Activated CD4-positive, alpha-beta T cell treated with anti-CD3 and anti-CD28 coated beads, Interleukin-2, amount 50 U/mL, for 24 hours (primary cell): ENCODE measurements around the gene RNF212.

ENCODE experiments used
- DNase-seq, 2 donors: peaks; one replicate each; pipeline ENCODE4 v3.0.0-alpha.2; 2020; ENCODE audit warnings: low read depth in 1 of 2, low spot score in 1 of 2

The RNF212 gene

DNA sequence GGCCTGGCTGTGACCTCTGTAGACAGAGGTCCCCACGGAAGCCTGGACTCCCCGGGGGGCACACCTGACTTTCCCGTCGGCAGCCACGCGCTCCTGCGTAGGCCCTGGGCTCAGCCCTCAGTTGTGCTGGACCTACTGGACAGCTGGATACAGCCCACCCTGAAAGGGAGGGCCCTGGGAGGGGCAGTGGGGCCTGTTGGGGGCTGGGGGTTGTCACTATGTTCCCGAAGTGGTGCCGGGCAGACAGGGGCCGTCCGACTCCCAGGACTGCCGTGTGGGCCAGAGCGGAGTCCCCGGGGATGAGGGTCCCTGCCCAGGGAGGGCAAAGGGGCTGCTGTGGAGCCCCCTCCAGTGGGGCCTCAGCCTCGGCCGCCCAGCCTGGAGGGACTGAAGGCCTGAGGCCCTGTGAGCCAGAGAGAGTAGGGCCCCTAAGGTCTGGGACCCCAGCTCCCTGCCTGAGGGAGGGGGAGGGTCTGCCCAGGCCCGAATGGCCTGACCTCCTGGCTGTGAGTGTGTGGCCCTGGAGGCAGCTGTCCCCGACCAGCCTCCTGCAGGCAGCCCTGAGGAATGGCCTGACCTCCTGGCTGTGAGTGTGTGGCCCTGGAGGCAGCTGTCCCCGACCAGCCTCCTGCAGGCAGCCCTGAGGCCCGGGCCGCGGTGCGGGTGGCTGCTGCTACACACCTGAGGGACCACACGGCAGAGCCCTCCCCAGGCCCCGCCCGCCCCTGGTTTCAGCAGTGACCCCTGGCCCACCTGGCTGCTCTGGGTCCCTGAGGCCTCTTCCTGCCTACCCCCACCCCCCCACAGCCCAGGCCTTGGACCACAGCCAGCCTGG lies 76.2 kb downstream of the RNF212 start:
- no peak for DNase-seq

DNA sequence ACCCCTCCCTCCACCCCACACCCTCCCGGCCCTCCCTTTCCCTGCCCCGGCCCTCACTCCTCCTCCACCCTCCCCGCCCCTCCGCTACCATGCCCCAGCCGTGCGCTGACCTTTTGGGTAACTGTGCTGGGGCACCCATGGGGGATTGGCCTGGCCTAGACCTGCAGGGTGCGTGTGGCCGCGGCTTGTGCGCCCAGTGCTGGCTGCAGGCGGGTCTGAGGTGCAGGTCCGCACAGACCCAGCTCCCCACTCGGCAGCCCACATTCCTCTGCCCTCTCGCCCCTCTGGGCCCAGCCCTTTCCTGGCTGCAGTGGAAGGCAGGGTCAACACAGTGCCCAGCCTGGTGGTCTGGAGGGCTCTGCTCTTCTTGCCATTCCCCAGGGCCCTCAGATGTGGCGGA lies 77.3 kb downstream of the RNF212 start:
- DNase-seq = no peak

DNA sequence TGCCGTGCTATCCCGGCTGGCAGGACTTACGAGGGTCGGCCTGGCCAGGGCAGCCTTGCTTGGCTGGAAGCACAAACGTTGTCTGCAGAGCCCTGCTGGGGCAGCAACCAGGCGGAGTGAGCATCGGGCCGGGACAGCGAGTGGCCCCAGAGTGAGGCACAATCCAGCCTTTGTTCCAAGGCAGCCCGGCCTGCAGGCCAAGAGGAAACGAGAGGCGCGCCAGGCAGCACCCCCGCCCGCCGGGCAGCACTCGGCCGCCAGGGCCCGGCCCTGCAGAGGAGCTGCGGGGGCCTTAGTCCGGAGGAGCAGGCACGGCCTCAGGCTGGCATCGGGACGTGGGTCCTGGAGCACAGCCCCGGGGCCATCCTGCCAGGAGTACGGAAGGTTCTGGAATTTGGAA lies 77.9 kb downstream of the RNF212 start:
- no peak for DNase-seq

DNA sequence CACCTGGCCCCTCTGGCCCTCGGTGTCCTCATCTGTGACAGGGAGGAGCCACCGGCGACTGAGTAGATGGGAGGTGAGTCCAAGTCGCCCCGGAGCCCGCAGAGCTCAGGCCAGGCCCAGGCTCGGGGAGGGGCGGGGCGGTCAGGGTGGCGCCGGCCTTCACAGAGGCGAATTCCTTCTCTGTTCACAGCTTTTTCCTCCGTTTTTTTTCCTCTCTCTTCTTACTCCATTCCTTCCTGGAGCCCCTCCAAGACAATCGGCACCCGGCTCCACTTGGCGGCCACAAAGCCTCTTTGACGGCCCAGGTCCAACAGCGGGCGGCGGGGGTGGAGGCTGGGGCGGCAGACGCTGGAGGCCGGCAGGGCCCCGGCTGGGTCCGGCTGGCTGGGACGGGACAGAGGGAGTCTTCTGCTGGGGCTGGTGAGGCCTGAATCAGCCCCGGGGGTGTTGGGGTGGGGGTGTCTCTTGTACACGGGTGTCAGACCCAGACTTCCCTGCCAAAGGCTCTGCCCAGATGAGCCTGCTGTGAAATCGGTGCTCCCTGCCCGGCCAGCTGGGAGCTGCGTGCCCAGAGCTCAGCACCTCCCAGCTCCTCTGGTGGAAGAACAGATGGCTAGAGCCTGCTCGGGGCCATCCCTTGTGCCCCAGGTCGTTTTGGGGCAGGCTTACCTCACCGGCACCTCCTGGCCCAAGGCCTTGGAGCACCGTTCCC lies 79.4 kb downstream of the RNF212 start:
- DNase-seq = no peak

DNA sequence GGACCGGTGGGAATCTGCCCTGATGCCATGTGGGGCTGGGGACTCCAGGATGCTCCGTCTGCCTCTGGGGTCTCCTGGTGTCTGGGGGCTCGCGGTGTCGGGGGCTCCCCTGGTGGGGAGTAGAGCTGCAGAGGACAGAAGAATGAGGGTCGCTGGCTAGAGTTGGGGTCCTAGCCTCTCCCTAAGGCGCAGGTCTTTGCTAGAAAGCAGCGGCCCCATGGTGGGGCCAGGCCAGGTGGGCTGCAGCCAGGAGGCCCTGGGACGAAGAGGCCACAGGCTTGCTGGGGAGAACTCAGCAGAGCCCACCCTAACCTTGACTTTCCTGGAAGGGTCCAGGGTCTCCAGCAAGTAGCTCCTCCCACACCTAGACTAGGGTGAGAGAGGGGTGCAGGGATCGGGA lies 80.5 kb downstream of the RNF212 start:
- no peak for DNase-seq

DNA sequence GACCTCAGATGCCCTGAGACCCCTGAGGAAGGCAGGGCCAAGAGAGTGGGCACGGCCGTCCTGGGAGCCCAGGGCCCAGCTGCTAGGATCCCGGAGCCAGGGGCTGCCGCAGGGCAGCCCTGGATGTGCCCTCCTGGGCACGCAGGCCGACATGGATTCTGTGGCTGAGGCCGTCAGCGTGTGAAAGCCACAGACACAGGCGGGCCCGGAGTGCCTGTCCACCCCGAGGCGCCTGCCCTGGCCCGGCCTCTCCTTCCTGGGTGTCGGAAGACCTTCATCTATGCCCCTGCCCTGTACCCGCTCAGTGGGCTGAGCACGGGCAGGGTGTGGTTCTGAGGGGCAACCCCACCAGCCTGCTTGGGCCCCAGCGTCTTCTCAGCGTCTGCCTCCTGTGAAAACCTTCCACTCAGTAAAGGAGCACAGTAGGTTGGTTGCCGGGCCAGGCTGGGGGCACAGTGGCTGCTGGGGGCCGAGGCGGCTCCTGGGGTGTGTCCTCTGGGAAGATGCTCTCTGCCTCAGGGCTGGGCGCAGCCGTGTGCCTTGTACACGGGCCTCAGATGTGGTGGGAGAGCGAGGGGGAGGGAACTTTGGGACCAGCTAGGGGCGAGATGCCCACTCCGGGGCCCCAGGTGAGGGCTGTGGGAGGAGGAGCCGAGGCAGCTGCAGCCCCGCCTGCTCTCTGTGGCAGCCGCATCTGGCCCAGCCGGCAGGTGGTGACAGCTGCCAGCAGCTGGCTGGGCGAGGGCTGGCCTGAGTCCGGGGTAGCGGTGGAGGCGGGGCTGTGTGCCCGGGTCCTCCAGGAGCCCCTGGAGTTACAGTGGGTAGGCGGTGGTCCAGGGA lies 81.2 kb downstream of the RNF212 start:
- no peak for DNase-seq

DNA sequence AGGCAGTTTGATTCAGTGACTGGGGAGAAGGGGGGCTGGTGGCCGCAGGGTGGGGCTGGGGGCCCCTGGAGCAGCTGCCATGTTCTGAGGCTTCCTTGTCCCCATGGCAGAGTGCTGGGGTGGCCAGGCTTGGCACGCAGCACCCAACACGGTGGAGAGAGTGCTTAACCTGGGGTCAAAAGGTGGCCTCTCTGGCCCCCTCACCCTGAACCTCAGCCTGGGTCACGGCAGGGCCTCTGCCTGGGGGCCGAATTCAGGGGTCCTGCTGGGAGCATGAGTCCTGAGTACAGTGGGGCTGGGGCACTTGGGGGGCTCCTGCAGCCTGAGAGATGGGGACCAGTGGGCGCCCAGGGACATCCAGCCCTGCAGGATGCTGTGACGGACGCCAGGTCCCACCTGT lies 82.0 kb downstream of the RNF212 start:
- no peak for DNase-seq

DNA sequence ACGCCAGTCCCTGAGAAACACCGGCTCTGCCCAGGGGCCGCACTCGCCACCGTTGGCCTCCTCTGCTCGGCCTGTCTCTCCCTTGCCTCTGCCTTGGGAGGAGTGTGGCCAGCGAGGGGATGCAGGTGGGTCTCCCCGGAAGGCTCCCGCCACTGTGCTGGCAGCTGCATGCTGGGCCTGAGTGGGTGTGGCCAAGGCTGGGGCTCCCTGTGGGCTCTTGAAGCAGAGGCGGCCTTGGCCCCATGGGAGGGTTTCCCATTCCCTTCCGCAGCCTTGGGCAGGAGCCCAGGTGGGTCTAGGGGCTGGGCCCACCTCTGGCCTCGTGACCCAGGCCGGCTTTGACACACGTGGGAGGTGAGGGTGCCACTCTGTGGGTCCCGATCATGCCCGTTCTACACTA lies 82.8 kb downstream of the RNF212 start:
- no peak for DNase-seq

DNA sequence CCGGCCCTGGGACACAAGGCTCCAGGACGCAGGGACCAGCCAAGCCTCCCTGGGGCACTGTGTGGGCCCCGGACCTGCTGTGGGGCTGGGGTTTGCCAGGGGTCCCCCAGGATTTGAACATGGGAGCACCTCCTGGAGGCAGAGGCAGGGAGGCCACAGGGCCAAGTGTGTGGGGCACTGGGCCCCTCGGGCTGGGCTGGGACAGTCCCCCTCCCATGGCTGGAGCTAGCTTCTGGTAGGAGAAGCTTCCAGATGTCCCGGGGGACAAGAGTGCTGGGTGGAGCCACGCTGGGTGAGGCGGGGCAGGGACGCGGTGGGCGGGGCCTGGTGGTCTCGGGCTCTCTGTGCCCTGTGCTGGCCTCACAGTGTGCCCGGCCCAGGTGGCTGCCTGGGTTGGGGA lies 83.3 kb downstream of the RNF212 start:
- DNase-seq = no peak

DNA sequence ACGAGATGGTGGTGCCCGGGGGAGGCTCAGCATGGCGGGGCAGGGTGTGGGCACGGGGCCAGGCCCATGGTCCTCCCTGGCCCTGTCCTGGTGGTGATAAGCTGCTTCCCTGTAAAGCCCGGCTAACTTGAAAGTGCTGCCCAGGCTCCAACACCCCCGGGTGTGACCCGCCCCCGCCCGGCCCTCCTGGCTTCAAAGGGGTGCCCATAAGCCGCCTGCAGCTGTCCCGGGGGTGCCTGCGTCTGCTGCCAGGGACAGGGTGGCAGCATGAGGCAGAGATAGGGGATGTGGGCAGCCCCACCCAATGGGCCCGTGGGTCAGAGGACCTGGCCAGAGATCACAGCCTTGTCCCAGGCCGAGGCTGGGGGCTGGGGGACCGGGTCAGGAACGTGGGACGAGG lies 83.8 kb downstream of the RNF212 start:
- no peak for DNase-seq

DNA sequence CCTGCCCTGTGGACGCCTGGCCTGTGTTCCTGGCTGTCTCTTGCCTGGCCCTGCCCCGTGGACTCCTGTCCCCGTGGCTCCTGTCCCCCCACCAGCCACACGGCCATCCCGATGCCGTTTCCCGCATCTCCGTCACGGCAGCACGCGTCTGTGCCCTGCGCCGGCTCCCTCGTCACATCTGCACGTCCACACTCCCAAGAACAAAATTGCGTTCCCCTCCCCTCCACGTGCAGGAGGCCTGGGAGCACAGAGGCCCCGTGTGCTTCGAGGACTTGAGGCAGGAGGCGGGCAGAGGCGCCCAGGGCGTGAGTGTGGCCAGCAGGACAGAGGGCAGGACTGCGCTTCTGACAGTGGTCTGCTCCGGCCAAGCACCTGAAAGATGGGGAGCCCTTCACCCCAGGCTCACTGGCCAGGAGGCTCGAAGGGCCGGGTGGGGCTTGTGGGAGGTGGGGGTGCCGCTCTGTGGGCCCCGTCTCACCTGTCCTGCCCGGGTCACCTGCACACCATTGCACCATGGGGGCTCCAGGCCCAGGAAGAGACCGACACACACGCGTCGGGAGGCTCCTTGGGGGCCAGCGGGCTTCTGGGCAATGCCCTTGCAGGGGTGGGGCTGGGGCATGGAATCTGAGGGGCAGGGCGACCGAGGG lies 84.7 kb downstream of the RNF212 start:
- no peak for DNase-seq

DNA sequence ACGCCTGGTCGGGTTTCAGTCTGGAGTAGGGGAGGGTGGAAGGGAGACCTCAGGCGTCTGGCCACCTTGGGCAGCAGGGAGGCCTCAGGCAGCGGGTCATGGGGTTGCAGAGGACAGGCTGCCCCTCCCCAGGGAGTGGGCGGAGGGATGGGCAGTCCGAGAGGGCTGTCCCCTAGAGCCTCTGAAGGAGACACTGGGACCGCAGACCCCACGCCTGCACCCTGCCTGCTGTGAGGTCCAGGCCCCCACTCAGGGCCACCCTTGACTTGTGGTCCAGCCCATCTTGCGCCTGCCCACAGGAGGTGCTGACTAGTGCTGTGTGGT lies 85.5 kb downstream of the RNF212 start:
- no peak for DNase-seq

DNA sequence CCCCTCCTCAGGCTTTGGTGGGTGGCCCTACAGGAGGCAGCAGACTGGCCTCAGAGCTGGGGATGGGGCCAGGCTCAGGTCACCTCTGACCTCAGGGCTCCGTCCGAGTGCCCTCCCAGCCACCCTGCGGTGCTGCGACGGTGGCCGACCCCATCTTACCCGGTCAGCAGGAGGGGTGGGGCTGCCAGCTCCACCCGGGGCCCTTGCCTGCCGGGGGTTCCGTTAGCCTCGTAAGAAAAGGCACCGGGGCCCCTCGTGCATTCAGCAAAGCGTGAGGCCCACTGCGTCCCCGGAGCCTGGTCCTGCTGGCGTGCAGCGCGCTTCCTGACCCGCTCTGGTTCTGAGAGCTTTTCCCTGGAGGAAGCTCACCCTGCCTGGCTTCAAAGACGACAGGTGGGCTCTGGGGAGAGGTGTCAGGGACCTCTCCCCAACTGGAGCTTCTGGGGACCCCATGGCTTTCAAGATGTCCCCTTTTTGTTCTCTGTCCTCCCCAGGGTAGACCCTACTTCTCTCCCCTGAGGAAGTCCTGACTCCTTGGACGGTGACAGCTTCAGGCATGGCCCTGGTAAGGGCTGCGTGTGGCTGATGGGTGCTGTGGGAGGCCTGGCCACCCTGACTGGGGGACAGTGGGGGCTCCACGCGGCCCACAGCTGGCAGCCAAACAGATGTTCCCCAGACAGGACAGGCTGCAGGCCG lies 86.0 kb downstream of the RNF212 start:
- DNase-seq = no peak

DNA sequence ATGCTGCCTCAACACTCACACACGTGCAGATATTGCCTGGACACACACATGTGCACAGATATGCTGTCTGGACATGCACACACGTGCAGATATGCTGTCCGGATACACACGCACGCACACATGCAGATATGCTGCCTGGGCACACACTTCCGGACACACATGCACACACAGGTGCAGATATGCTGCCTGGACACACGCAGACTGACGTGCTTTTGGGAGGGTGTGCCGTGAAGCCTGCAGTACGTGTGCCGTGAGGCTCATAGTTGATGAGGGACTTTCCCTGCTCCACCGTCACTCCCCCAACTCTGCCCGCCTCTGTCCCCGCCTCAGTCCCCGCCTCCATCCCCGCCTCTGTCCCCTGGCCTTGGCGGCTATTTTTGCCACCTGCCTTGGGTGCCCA lies 87.2 kb downstream of the RNF212 start:
- DNase-seq = peak in 1 of 2 donors; percentile 25

DNA sequence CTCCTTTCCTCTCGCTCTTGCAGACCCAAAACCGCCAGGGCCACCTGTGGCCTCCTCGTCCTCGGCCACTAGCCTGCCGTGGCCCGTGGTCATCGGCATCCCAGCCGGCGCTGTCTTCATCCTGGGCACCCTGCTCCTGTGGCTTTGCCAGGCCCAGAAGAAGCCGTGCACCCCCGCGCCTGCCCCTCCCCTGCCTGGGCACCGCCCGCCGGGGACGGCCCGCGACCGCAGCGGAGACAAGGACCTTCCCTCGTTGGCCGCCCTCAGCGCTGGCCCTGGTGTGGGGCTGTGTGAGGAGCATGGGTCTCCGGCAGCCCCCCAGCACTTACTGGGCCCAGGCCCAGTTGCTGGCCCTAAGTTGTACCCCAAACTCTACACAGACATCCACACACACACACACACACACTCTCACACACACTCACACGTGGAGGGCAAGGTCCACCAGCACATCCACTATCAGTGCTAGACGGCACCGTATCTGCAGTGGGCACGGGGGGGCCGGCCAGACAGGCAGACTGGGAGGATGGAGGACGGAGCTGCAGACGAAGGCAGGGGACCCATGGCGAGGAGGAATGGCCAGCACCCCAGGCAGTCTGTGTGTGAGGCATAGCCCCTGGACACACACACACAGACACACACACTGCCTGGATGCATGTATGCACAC lies 88.3 kb downstream of the RNF212 start:
- no peak for DNase-seq

DNA sequence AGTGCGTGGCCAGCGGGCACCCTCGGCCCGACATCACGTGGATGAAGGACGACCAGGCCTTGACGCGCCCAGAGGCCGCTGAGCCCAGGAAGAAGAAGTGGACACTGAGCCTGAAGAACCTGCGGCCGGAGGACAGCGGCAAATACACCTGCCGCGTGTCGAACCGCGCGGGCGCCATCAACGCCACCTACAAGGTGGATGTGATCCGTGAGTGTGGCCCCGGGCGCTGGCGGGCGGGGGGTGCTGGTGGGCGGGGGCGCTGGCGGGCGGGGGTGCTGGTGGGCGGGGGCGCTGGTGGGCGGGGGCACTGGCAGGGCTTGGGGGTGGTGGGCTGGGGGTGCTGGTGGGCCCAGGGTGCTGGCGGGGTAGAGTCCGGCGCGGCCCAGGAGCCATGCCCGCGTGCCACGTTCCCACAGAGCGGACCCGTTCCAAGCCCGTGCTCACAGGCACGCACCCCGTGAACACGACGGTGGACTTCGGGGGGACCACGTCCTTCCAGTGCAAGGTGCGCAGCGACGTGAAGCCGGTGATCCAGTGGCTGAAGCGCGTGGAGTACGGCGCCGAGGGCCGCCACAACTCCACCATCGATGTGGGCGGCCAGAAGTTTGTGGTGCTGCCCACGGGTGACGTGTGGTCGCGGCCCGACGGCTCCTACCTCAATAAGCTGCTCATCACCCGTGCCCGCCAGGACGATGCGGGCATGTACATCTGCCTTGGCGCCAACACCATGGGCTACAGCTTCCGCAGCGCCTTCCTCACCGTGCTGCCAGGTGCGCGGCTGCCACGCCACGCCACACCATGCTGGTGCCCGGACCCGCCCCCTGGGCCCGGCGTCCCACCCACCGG lies 89.2 kb downstream of the RNF212 start:
- no peak for DNase-seq

DNA sequence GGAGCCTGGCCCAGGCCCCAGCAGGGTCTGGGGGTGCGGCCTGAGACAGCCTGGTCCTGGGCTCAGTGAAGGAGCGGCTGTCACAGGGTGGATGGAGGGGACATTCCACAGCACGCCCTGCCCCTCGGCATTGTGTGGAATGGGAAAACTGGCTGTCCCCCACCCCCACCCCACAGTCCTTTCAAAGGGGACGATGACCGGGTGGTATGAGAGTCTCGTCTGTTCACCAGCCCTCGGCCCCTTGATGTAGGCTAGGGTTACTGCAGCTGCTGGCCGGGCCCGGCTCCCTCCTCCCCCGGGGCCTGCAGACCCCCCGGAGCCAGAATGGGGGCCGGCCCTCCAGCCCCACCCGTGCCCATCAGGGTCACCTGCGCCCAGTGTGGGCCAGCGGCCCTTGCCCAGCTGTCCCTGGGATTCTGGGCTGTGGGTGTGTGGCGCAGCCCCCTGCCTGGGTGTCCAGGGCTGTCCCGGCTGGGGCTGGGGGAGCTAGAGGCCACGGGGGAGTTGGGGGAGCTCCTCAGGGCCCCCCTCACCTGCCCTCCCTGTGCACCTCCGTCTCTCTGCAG lies 90.2 kb downstream of the RNF212 start:
- no peak for DNase-seq

DNA sequence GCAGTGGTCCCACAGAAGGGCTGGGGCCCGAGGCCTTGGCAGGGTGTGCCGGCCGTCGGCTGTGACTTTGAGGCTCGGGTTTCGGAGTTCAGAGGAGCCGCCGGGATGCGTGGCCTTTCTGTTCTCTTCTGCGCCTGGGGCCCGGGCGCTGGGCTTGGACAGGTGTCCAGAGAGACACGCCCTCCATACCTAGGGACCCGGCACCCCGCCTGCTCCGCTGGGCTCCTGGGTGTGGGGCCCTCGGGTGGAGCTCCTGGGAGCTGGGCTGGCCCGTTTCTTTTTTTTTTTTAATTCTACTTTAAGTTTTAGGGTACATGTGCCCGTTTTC lies 90.7 kb downstream of the RNF212 start:
- no peak for DNase-seq

DNA sequence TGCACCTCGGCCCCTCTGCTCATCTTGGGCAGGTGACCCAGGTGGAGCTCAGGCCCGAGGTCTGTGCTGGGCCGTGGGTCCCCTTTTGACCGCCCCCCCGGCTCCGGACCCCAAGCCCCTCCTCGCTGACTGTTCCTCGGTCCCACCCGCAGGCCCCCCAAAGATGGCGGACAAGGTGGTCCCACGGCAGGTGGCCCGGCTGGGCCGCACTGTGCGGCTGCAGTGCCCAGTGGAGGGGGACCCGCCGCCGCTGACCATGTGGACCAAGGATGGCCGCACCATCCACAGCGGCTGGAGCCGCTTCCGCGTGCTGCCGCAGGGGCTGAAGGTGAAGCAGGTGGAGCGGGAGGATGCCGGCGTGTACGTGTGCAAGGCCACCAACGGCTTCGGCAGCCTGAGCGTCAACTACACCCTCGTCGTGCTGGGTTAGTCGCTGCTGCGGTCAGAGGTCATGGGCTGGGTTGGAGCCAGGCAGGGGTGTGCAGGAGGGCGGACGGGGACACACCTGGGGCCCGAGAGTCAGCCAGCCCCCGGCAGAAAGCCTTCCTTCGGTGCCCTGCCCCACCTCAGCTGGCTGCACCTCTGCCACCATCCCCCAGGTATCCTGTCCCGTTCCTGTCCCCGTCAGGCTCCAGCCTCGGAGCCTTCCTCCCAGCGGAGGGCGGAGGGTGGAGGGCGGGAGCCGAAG lies 91.2 kb downstream of the RNF212 start:
- no peak for DNase-seq
